Thoracic aorta (tissue), 2 donors: ENCODE results near the gene TCL1B. TPM values are rescaled to one million over a fixed set of nuclear protein-coding genes. Genes with fewer than 3 reads are reported as not detected.

Source experiments
- ATAC-seq: fragments of 150-250 bp; one replicate; pipeline ENCODE4 v1.8.0; 2017; ENCODE audit warnings: low read depth; ENCODE audit not compliant: insufficient number of reproducible peaks, low FRiP score
- DNase-seq: peaks from one replicate; pipeline ENCODE4 v3.0.0-alpha.2; 2020; ENCODE audit warnings: low spot score
- H3K27ac ChIP-seq, 2 donors: fragments of 200-600 bp; sonication (generic); 1 replicate in 1 of 2; 2 replicates in 1 of 2; pipeline ENCODE4 v1.5.1; 2016; ENCODE audit warnings: mild to moderate bottlenecking in 2 of 2, moderate library complexity in 2 of 2
- H3K27me3 ChIP-seq: fragments of 200-600 bp; sonication (generic); replicated peaks from 2 replicates; pipeline ENCODE4 v1.6.0; 2016; ENCODE audit warnings: mild to moderate bottlenecking; ENCODE audit not compliant: insufficient read depth
- H3K36me3 ChIP-seq: fragments of 200-600 bp; sonication (generic); one replicate; pipeline ENCODE4 v1.5.1; 2016
- H3K4me1 ChIP-seq, 2 donors: fragments of 200-600 bp; sonication (generic); 1 replicate in 1 of 2; 2 replicates in 1 of 2; pipeline versions ENCODE4 v1.5.1 to v1.6.0; 2016; ENCODE audit warnings: low read depth in 2 of 2, mild to moderate bottlenecking in 1 of 2; ENCODE audit not compliant: control insufficient read depth in 1 of 2
- H3K4me3 ChIP-seq: fragments of 200-600 bp; sonication (generic); 2 replicates; pipeline ENCODE4 v1.5.1; 2016; ENCODE audit warnings: mild to moderate bottlenecking
- H3K9me3 ChIP-seq: fragments of 200-600 bp; sonication (generic); 2 replicates; pipeline ENCODE4 v1.5.1; 2016
- CTCF ChIP-seq: fragments of 200-600 bp; sonication (generic); IDR thresholded peaks from one replicate; pipeline ENCODE4 v1.5.1; 2019; ENCODE audit warnings: antibody characterized with exemption
- total RNA-seq, 2 donors: library from RNA; depleted of rRNA; stranded (reverse); fragments of >200 nt; gene quantifications; one replicate each; pipeline versions ENCODE4 v1.1.0 to v1.2.3, GENCODE V29; 2016

The TCL1B gene
- total RNA-seq, 2 donors from 2014 or later: not detected

- H3K9me3 ChIP-seq: no peaks in the 10 kb centered on the region
- no peak for DNase-seq
- no peak overlapping the region for H3K27ac ChIP-seq
- no peaks in the 10 kb centered on the region for H3K36me3 ChIP-seq
- TF ChIP-seq CTCF: no peak
- H3K4me3 ChIP-seq: no peak overlapping the region
- ATAC-seq: no peak
- no peaks in the 10 kb centered on the region for H3K27me3 ChIP-seq
- H3K4me1 ChIP-seq: no peaks in the 10 kb centered on the region
These were observed 43.9 kb downstream of the TCL1B start for GRCh38 chr14:95730126-95730525.

GRCh38 chr14:95733212-95733611 is 47.0 kb downstream of the TCL1B start:
- DNase-seq: no peak
- H3K9me3 ChIP-seq: no peaks in the 10 kb centered on the region
- H3K27ac ChIP-seq: no peak overlapping the region
- no peak overlapping the region for H3K4me3 ChIP-seq
- H3K36me3 ChIP-seq: no peaks in the 10 kb centered on the region
- no peak for ATAC-seq
- no peaks in the 10 kb centered on the region for H3K27me3 ChIP-seq
- no peaks in the 10 kb centered on the region for H3K4me1 ChIP-seq
- no peak for TF ChIP-seq CTCF

- TF ChIP-seq CTCF: no peak
- H3K27ac ChIP-seq: no peak overlapping the region
- DNase-seq (no peak), ATAC-seq (no peak)
- no peaks in the 10 kb centered on the region for H3K27me3 ChIP-seq
- H3K4me1 ChIP-seq: no peaks in the 10 kb centered on the region
- H3K9me3 ChIP-seq: no peaks in the 10 kb centered on the region
- H3K4me3 ChIP-seq: no peak overlapping the region
- no peaks in the 10 kb centered on the region for H3K36me3 ChIP-seq
These were observed 53.1 kb downstream of the TCL1B start for GRCh38 chr14:95739356-95739755.

GRCh38 chr14:95741038-95741490 is 54.8 kb downstream of the TCL1B start:
- TF ChIP-seq CTCF: no peak
- Histone ChIP-seq H3K4me3 (no peak overlapping the region), H3K27ac (no peak overlapping the region), H3K4me1 (no peaks in the 10 kb centered on the region), H3K27me3 (no peaks in the 10 kb centered on the region), H3K9me3 (no peaks in the 10 kb centered on the region), H3K36me3 (no peaks in the 10 kb centered on the region)
- ATAC-seq (no peak), DNase-seq (no peak)

GRCh38 chr14:95741781-95742180 is 55.6 kb downstream of the TCL1B start:
- H3K27ac ChIP-seq: no peak overlapping the region
- DNase-seq (no peak), ATAC-seq (no peak)
- H3K4me1 ChIP-seq: no peaks in the 10 kb centered on the region
- no peak for TF ChIP-seq CTCF
- no peak overlapping the region for H3K4me3 ChIP-seq
- no peaks in the 10 kb centered on the region for H3K36me3 ChIP-seq
- H3K9me3 ChIP-seq: no peaks in the 10 kb centered on the region
- no peaks in the 10 kb centered on the region for H3K27me3 ChIP-seq

Other genes with a start within 250 kb of the TCL1B start
- 10 to 100 TPM; 29.5 to 43.4 TPM for gene SYNE3, start 169.8 kb upstream of the TCL1B start, total RNA-seq
- 10 to 100 TPM; 19.6 to 22.9 TPM for gene GLRX5, start 151.4 kb upstream of the TCL1B start, total RNA-seq
- gene TCL1A, start 27.7 kb downstream of the TCL1B start, total RNA-seq: not detected
- not detected for gene TUNAR, start 190.4 kb downstream of the TCL1B start, total RNA-seq